ENCODE measurements around the gene IFI35.

DNA sequence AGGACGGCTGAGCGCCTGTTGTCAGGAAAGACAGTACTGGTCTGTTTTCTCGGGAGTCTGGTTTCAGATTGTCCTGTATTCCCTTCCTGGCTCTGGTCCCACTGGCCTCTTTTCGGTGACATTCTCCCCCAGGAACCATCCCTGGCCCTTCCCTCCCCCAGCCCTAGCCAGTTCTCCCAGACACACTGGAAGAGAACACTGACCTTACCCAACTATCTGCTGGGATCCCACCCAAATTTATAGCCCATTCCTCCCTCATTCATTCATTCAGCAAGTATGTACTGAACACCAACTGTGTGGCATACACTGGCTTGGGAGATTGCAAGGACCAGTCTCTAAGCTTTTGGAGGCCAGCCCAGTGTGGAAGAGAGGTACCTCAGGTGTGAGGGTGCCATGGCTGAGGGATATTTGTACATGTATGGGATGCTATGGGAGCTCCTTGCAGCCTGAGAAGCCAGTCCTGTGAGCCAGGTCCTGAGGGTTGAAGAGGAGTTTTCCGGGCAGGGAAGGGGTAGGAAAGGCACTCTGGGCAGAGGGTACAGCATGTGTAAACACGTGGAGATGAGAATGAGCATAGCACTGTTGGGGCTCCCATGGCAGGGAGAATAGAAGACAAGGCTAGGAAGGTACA lies 23.7 kb downstream of the IFI35 start:
- TF ChIP-seq, protein P1, sequence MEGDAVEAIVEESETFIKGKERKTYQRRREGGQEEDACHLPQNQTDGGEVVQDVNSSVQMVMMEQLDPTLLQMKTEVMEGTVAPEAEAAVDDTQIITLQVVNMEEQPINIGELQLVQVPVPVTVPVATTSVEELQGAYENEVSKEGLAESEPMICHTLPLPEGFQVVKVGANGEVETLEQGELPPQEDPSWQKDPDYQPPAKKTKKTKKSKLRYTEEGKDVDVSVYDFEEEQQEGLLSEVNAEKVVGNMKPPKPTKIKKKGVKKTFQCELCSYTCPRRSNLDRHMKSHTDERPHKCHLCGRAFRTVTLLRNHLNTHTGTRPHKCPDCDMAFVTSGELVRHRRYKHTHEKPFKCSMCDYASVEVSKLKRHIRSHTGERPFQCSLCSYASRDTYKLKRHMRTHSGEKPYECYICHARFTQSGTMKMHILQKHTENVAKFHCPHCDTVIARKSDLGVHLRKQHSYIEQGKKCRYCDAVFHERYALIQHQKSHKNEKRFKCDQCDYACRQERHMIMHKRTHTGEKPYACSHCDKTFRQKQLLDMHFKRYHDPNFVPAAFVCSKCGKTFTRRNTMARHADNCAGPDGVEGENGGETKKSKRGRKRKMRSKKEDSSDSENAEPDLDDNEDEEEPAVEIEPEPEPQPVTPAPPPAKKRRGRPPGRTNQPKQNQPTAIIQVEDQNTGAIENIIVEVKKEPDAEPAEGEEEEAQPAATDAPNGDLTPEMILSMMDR (tag by site-specific recombination; IDR thresholded peaks at IDR 0.05): no peak
- TF ChIP-seq KLF10 (tag by site-specific recombination; IDR thresholded peaks at IDR 0.05): no peak
- TF ChIP-seq, protein P2, sequence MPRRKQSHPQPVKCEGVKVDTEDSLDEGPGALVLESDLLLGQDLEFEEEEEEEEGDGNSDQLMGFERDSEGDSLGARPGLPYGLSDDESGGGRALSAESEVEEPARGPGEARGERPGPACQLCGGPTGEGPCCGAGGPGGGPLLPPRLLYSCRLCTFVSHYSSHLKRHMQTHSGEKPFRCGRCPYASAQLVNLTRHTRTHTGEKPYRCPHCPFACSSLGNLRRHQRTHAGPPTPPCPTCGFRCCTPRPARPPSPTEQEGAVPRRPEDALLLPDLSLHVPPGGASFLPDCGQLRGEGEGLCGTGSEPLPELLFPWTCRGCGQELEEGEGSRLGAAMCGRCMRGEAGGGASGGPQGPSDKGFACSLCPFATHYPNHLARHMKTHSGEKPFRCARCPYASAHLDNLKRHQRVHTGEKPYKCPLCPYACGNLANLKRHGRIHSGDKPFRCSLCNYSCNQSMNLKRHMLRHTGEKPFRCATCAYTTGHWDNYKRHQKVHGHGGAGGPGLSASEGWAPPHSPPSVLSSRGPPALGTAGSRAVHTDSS (tag by site-specific recombination; IDR thresholded peaks at IDR 0.05): no peak
- no peak for TF ChIP-seq ZNF544 (tag by site-specific recombination; IDR thresholded peaks at IDR 0.05)
- TF ChIP-seq OSR2 (tag by site-specific recombination; IDR thresholded peaks at IDR 0.05): no peak
- TF ChIP-seq ZNF473 (tag by site-specific recombination; IDR thresholded peaks at IDR 0.05): no peak
- no peak for TF ChIP-seq ZNF776 (tag by site-specific recombination; IDR thresholded peaks at IDR 0.05; ENCODE audit: borderline replicate concordance)
- no peak for TF ChIP-seq ZNF274 (IDR thresholded peaks at IDR 0.05; ENCODE audit: low read length)
- no peak for TF ChIP-seq ZNF274 (tag by site-specific recombination; IDR thresholded peaks at IDR 0.05; ENCODE audit: borderline replicate concordance)

All from HEK293 (cell line).